ENCODE results near the gene RCL1. TPM values are rescaled to one million over a fixed set of nuclear protein-coding genes. Genes with fewer than 3 reads are reported as not detected.

RCL1 gene
- total RNA-seq, 1 experiment from 2014 or later: 52.2 TPM

GRCh38 chr9:4836676-4837075 is 43.9 kb downstream of the RCL1 start:
- no peak overlapping the region for H3K4me3 ChIP-seq (ENCODE audit: low read length)
- H3K27ac ChIP-seq (ENCODE audit: low read length): 0 out of 2 replicates have a peak overlapping the region, but pooled peaks have one; percentile 81
- DNase-seq (no peak), ATAC-seq (no peak)
- peaks cover 18% of the 10 kb centered on the region for H3K36me3 ChIP-seq (ENCODE audit: low read depth, low read length)
- no peak overlapping the region for H2AFZ ChIP-seq (ENCODE audit: low read length)
- peaks cover 61% of the 10 kb centered on the region for H3K79me2 ChIP-seq (ENCODE audit: low read length)
- BruUV-seq (replicated peaks): no TSS peak
- H3K27me3 ChIP-seq (ENCODE audit: low read length): no peaks in the 10 kb centered on the region
- H3K9ac ChIP-seq (ENCODE audit: low read length): peak overlapping the region; percentile 29; the same call in 1 of the 2 replicates
- H3K9me3 ChIP-seq (ENCODE audit: low read length): no peaks in the 10 kb centered on the region
- ChIA-PET CTCF (no interaction called here), POLR2A (ENCODE audit: unreplicated experiment) (no interaction called here)
- no peak overlapping the region for H3K4me2 ChIP-seq (ENCODE audit: low read length)
- H3K9me2 ChIP-seq (replicated peaks; ENCODE audit: low read length): no peaks in the 10 kb centered on the region
- H4K20me1 ChIP-seq (ENCODE audit: low read length): no peaks in the 10 kb centered on the region
- TF ChIP-seq CTCF (conservative IDR thresholded peaks at IDR 0.05; ENCODE audit: low read depth, low read length) (no peak), EZH2phosphoT487 (IDR thresholded peaks at IDR 0.05; ENCODE audit: borderline replicate concordance, low read length) (no peak), EZH2 (IDR thresholded peaks at IDR 0.05; ENCODE audit: low read length, unreplicated experiment) (no peak)
- H3K4me1 ChIP-seq (ENCODE audit: insufficient read depth, low read length): peaks cover 46% of the 10 kb centered on the region
- intact Hi-C loops (cut with micrococcal nuclease): no loop called here
- H3F3A ChIP-seq (ENCODE audit: low read length, unreplicated experiment): peaks cover 7% of the 10 kb centered on the region

DNA sequence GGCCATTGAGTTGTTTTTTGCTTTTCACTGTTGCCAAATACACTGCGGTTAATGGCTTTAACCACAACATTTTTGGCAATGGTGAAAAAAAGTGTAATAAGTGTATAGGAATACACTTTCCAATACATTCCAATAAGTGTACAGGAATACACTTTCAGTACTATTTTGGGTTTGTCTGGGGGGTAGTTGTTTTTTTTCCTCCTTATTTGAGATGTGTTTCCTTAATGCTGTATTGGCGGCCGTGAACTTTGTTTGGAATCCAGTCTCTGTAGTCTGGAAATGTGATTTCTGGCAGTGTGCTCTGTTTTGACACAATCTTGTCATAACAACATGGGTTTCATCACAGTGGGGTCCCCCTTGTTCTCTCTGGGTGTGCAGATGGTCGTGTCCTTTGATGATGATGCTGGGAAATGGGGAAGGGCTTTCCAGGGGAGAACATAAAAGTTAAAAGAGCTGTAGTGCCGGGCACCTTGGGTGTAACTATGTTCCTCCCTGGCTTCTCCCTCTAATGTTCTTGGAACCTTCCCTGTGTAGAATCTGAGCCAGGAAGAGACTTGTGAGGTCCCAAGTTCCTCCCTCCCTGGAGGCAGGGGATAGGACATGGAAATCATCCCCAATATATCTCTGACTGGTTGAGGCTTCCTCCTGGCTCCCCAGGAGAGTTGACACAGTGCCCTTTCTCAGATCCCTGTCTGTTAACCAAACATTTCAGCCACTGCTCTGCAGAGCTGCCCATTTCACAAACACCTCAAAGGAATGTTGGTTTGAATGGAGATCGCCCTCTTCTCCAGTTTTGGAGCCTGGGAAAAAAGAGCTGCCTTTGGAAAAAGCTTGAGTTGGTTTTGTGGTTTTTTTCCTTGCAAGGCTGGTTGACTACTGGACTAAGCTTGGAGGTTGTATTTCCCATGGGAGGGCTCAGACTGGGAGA is 44.8 kb downstream of the RCL1 start:
- POLR2A ChIA-PET (ENCODE audit: unreplicated experiment): no interaction called here
- CTCF ChIA-PET: interaction anchor here (0.6 kb wide), 1 partner anchor 40 kb away, joined by 4 read pairs; no protein-coding TSS in a partner anchor
- intact Hi-C loops (cut with micrococcal nuclease): no loop called here
- H2AFZ ChIP-seq (ENCODE audit: low read length): no peak overlapping the region
- H3K9me2 ChIP-seq (replicated peaks; ENCODE audit: low read length): no peaks in the 10 kb centered on the region
- H3F3A ChIP-seq (ENCODE audit: low read length, unreplicated experiment): no peaks in the 10 kb centered on the region
- peaks cover 55% of the 10 kb centered on the region for H3K79me2 ChIP-seq (ENCODE audit: low read length)
- H3K27me3 ChIP-seq (ENCODE audit: low read length): no peaks in the 10 kb centered on the region
- BruUV-seq (replicated peaks): no TSS peak
- peak overlapping the region; percentile 81 for H3K27ac ChIP-seq (ENCODE audit: low read length)
- no peak overlapping the region for H3K4me3 ChIP-seq (ENCODE audit: low read length)
- H3K9me3 ChIP-seq (ENCODE audit: low read length): no peaks in the 10 kb centered on the region
- TF ChIP-seq CTCF (conservative IDR thresholded peaks at IDR 0.05; ENCODE audit: low read depth, low read length) (no peak), EZH2phosphoT487 (IDR thresholded peaks at IDR 0.05; ENCODE audit: borderline replicate concordance, low read length) (no peak), EZH2 (IDR thresholded peaks at IDR 0.05; ENCODE audit: low read length, unreplicated experiment) (no peak)
- DNase-seq: peak; percentile 31
- H3K9ac ChIP-seq (ENCODE audit: low read length): peak overlapping the region; percentile 29; the same call in 1 of the 2 replicates
- peaks cover 38% of the 10 kb centered on the region for H3K4me1 ChIP-seq (ENCODE audit: insufficient read depth, low read length)
- ATAC-seq: no peak
- H3K36me3 ChIP-seq (ENCODE audit: low read depth, low read length): peaks cover 18% of the 10 kb centered on the region
- no peak overlapping the region for H3K4me2 ChIP-seq (ENCODE audit: low read length)
- H4K20me1 ChIP-seq (ENCODE audit: low read length): no peaks in the 10 kb centered on the region

DNA sequence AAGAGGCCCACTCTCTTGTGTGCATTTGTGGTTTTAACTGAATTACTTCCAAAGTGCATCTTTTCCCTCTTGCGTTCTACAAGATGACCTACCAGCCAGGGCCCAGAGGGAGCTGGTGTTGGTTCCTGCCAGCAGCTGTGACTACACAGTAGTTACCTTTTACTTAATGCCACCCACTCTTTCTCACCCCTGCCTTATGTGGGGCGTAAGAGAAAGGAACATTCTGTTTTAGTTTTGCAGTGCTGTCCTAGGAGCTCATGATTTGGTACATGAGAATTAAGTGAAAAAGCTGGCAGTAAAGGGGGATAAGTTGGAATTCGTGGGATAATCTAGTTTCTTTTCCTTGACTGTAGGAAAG is 45.4 kb downstream of the RCL1 start:
- Histone ChIP-seq H3K9me3 (ENCODE audit: low read length) (no peaks in the 10 kb centered on the region), H3K79me2 (ENCODE audit: low read length) (peaks cover 55% of the 10 kb centered on the region), H4K20me1 (ENCODE audit: low read length) (no peaks in the 10 kb centered on the region), H3K4me2 (ENCODE audit: low read length) (no peak overlapping the region), H3K9me2 (replicated peaks; ENCODE audit: low read length) (no peaks in the 10 kb centered on the region), H3K27me3 (ENCODE audit: low read length) (no peaks in the 10 kb centered on the region), H2AFZ (ENCODE audit: low read length) (no peak overlapping the region), H3K4me1 (ENCODE audit: insufficient read depth, low read length) (peaks cover 34% of the 10 kb centered on the region), H3F3A (ENCODE audit: low read length, unreplicated experiment) (no peaks in the 10 kb centered on the region), H3K4me3 (ENCODE audit: low read length) (no peak overlapping the region), H3K27ac (ENCODE audit: low read length) (peak overlapping the region; percentile 81), H3K9ac (ENCODE audit: low read length) (peak overlapping the region; percentile 18; the same call in 1 of the 2 replicates), H3K36me3 (ENCODE audit: low read depth, low read length) (peaks cover 18% of the 10 kb centered on the region)
- no TSS peak for BruUV-seq (replicated peaks)
- ChIA-PET POLR2A (ENCODE audit: unreplicated experiment) (no interaction called here), CTCF (interaction anchor here (0.6 to 1.1 kb wide), 2 partner anchors 41 to 79 kb away, joined by 3 to 4 read pairs; no protein-coding TSS in a partner anchor)
- ATAC-seq (no peak), DNase-seq (no peak)
- TF ChIP-seq CTCF (conservative IDR thresholded peaks at IDR 0.05; ENCODE audit: low read depth, low read length): no peak
- TF ChIP-seq EZH2phosphoT487 (IDR thresholded peaks at IDR 0.05; ENCODE audit: borderline replicate concordance, low read length): no peak
- no peak for TF ChIP-seq EZH2 (IDR thresholded peaks at IDR 0.05; ENCODE audit: low read length, unreplicated experiment)
- intact Hi-C loops (cut with micrococcal nuclease): no loop called here

Measured in PC-3 (cell line).